ENCODE measurements around the gene COLEC12.

GRCh38 chr18:508835-509234, 8.3 kb upstream of the COLEC12 start:
- TF ChIP-seq CTCF (IDR thresholded peaks at IDR 0.05) = no peak
- no peak for TF ChIP-seq POLR2A (IDR thresholded peaks at IDR 0.05)

Data from lower leg skin (tissue), 3 donors.